Measurements from ENCODE around the gene PRKCE. TPM values are rescaled to one million over a fixed set of nuclear protein-coding genes. Genes with fewer than 3 reads are reported as not detected.

Gene PRKCE
- total and polyA plus RNA-seq, 4 donors, result 2.5 to 38.6 (median 5.8) TPM

GRCh38 chr2:46171996-46172546, 520.6 kb downstream of the PRKCE start:
- no peaks in the 10 kb centered on the region for H3K4me1 ChIP-seq (ENCODE audit: control insufficient read depth in 4 of 4, insufficient read depth in 4 of 4, low read length in 3 of 4)
- TF ChIP-seq ZBTB33 (IDR thresholded peaks at IDR 0.05) (no peak), ATF3 (IDR thresholded peaks at IDR 0.05) (no peak), FOXA1 (IDR thresholded peaks at IDR 0.05) (no peak), EGR1 (IDR thresholded peaks at IDR 0.05; ENCODE audit: low read depth in 2 of 2) (no peak), GABPA (IDR thresholded peaks at IDR 0.05 in 1 of 2, conservative IDR thresholded peaks at IDR 0.05 in 1 of 2) (no peak), JUND (IDR thresholded peaks at IDR 0.05) (no peak), REST (IDR thresholded peaks at IDR 0.05) (no peak), MAX (IDR thresholded peaks at IDR 0.05) (no peak), FOXA2 (IDR thresholded peaks at IDR 0.05) (no peak), YY1 (IDR thresholded peaks at IDR 0.05) (no peak), RXRA (IDR thresholded peaks at IDR 0.05) (no peak), SP1 (IDR thresholded peaks at IDR 0.05) (no peak), HNF4A (conservative IDR thresholded peaks at IDR 0.05) (no peak), CTCF (IDR thresholded peaks at IDR 0.05; ENCODE audit: low read depth, low read length, missing input control) (no peak), HNF4G (IDR thresholded peaks at IDR 0.05) (no peak), TAF1 (conservative IDR thresholded peaks at IDR 0.05) (no peak), NR2F2 (IDR thresholded peaks at IDR 0.05) (no peak), RAD21 (IDR thresholded peaks at IDR 0.05) (no peak)
- H3K36me3 ChIP-seq (ENCODE audit: control insufficient read depth in 4 of 4, insufficient read depth in 3 of 4, low read depth in 1 of 4, low read length in 3 of 4), result no peaks in the 10 kb centered on the region
- no peak for DNase-seq (ENCODE audit: low spot score)
- H3K27me3 ChIP-seq (ENCODE audit: control insufficient read depth in 4 of 4, insufficient read depth in 4 of 4, low read length in 3 of 4), result no peaks in the 10 kb centered on the region
- no peak overlapping the region for H3K27ac ChIP-seq (ENCODE audit: low read depth in 1 of 2, low read length in 2 of 2)
- no peaks in the 10 kb centered on the region for H3K9me3 ChIP-seq (ENCODE audit: control insufficient read depth in 4 of 4, low read length in 3 of 4)
- no peak overlapping the region for H3K4me3 ChIP-seq (ENCODE audit: low read depth in 1 of 3, low read length in 3 of 3)
- H3K9ac ChIP-seq (ENCODE audit: low read depth in 1 of 2, low read length in 2 of 2), result no peak overlapping the region
- 94% methylated on average over 14 of the region's 14 CpGs for WGBS

Data from liver (tissue), 9 donors.